ENCODE measurements around the gene USP3.

- TF ChIP-seq CTCF (IDR thresholded peaks at IDR 0.05; ENCODE audit: low read depth, low read length, missing input control), result no peak
- no peak for TF ChIP-seq ATF3 (IDR thresholded peaks at IDR 0.05)
- TF ChIP-seq SP1 (IDR thresholded peaks at IDR 0.05), result no peak
- no peak for TF ChIP-seq REST (IDR thresholded peaks at IDR 0.05)
- no peak for TF ChIP-seq YY1 (IDR thresholded peaks at IDR 0.05)
Observed at GRCh38 chr15:63612300-63612699, 107.9 kb downstream of the USP3 start.

Measured in liver (tissue), 3 donors.